Measurements from ENCODE around the gene WNT16.
"Not testable (repeated sequence)": the region's sequence is repeated elsewhere in the genome, so short reads cannot be mapped to it uniquely, and the experiment has no call there.

WNT16 gene

GRCh38 chr7:121328508-121329190 is at the start of gene WNT16:
Gene WNT16, plus strand, starts transcription at chr7:121329000. Its CDS starts 293 bp downstream, at chr7:121329293.
- DNase-seq = no peak

- DNase-seq = no peak
Measured at GRCh38 chr7:121279060-121279620, 49.7 kb upstream of the WNT16 start.

GRCh38 chr7:121279822-121280221 is 49.0 kb upstream of the WNT16 start:
- DNase-seq = no peak

- no peak for DNase-seq
Measured at GRCh38 chr7:121280656-121281055, 48.1 kb upstream of the WNT16 start.

- DNase-seq = no peak
Measured at GRCh38 chr7:121282129-121282528, 46.7 kb upstream of the WNT16 start.

GRCh38 chr7:121285066-121285667 is 43.6 kb upstream of the WNT16 start:
- DNase-seq = no peak

- no peak for DNase-seq
Measured at GRCh38 chr7:121286186-121286585, 42.6 kb upstream of the WNT16 start.

GRCh38 chr7:121286742-121287734 is 41.8 kb upstream of the WNT16 start:
- no peak for DNase-seq

- DNase-seq = no peak
Measured at GRCh38 chr7:121288894-121289293, 39.9 kb upstream of the WNT16 start.

GRCh38 chr7:121289930-121290329 is 38.9 kb upstream of the WNT16 start:
- DNase-seq = not testable (repeated sequence)

GRCh38 chr7:121294448-121294992 is 34.3 kb upstream of the WNT16 start:
- DNase-seq = no peak

- DNase-seq = no peak
Measured at GRCh38 chr7:121297843-121298242, 31.0 kb upstream of the WNT16 start.

GRCh38 chr7:121298831-121299239 is 30.0 kb upstream of the WNT16 start:
- DNase-seq = no peak

- DNase-seq = no peak
Measured at GRCh38 chr7:121300685-121301420, 27.9 kb upstream of the WNT16 start.

GRCh38 chr7:121301446-121302213 is 27.2 kb upstream of the WNT16 start:
- no peak for DNase-seq

- DNase-seq = no peak
Measured at GRCh38 chr7:121302214-121302745, 26.5 kb upstream of the WNT16 start.

GRCh38 chr7:121303422-121304101 is 25.2 kb upstream of the WNT16 start:
- no peak for DNase-seq

GRCh38 chr7:121304102-121304658 is 24.6 kb upstream of the WNT16 start:
- no peak for DNase-seq

- DNase-seq = no peak
Measured at GRCh38 chr7:121305109-121305508, 23.7 kb upstream of the WNT16 start.

GRCh38 chr7:121306565-121306964 is 22.2 kb upstream of the WNT16 start:
- DNase-seq = no peak

All from KG1 (cell line).